Measurements from ENCODE around the gene ST8SIA4. TPM values are rescaled to one million over a fixed set of nuclear protein-coding genes. Genes with fewer than 3 reads are reported as not detected.

The ST8SIA4 gene
- not detected in 2 replicates for total RNA-seq (2014; rRNA removed; shearing (Covaris generic); ENCODE audit: low replicate concordance)

- DNase-seq (ENCODE audit: low read depth) = peak; percentile 68
- in situ Hi-C loops (cut with HindIII; ENCODE audit: low pct_unique_long_range_greater_than_20kb, low sequenced_read_pairs) = no loop called here
Measured at GRCh38 chr5:100903039-100903887, at the start of gene ST8SIA4. Gene ST8SIA4 (minus strand): TSS chr5:100903282. CDS start chr5:100902955, 327 bp downstream.

GRCh38 chr5:100950985-100951384 is 47.9 kb upstream of the ST8SIA4 start:
- in situ Hi-C loops (cut with HindIII; ENCODE audit: low pct_unique_long_range_greater_than_20kb, low sequenced_read_pairs) = no loop called here

GRCh38 chr5:100913298-100913697 is 10.2 kb upstream of the ST8SIA4 start:
- in situ Hi-C loops (cut with HindIII; ENCODE audit: low pct_unique_long_range_greater_than_20kb, low sequenced_read_pairs) = no loop called here
- DNase-seq (ENCODE audit: low read depth) = no peak

More at GRCh38 chr5:100950985-100951384, 47.9 kb upstream of the ST8SIA4 start:
- no peak for DNase-seq (ENCODE audit: low read depth)

- in situ Hi-C loops (cut with HindIII; ENCODE audit: low pct_unique_long_range_greater_than_20kb, low sequenced_read_pairs) = no loop called here
- no peak for DNase-seq (ENCODE audit: low read depth)
Measured at GRCh38 chr5:100909034-100909433, 6.0 kb upstream of the ST8SIA4 start.

GRCh38 chr5:100905259-100905914 is 2.3 kb upstream of the ST8SIA4 start:
- DNase-seq (ENCODE audit: low read depth) = no peak
- in situ Hi-C loops (cut with HindIII; ENCODE audit: low pct_unique_long_range_greater_than_20kb, low sequenced_read_pairs) = no loop called here

GRCh38 chr5:100904259-100904861 is 1.3 kb upstream of the ST8SIA4 start:
- no peak for DNase-seq (ENCODE audit: low read depth)
- in situ Hi-C loops (cut with HindIII; ENCODE audit: low pct_unique_long_range_greater_than_20kb, low sequenced_read_pairs) = no loop called here

- in situ Hi-C loops (cut with HindIII; ENCODE audit: low pct_unique_long_range_greater_than_20kb, low sequenced_read_pairs) = no loop called here
- DNase-seq (ENCODE audit: low read depth) = peak; percentile 9
Measured at GRCh38 chr5:100902440-100903038, 543 bp downstream of the ST8SIA4 start.

GRCh38 chr5:100901821-100902341 is 1.2 kb downstream of the ST8SIA4 start:
- in situ Hi-C loops (cut with HindIII; ENCODE audit: low pct_unique_long_range_greater_than_20kb, low sequenced_read_pairs) = no loop called here
- DNase-seq (ENCODE audit: low read depth) = peak; percentile 4

- in situ Hi-C loops (cut with HindIII; ENCODE audit: low pct_unique_long_range_greater_than_20kb, low sequenced_read_pairs) = no loop called here
- DNase-seq (ENCODE audit: low read depth) = peak; percentile 4
Measured at GRCh38 chr5:100900796-100901781, 2.0 kb downstream of the ST8SIA4 start.

- in situ Hi-C loops (cut with HindIII; ENCODE audit: low pct_unique_long_range_greater_than_20kb, low sequenced_read_pairs) = no loop called here
Measured at GRCh38 chr5:100900142-100900795, 2.8 kb downstream of the ST8SIA4 start.

GRCh38 chr5:100899675-100900074 is 3.4 kb downstream of the ST8SIA4 start:
- in situ Hi-C loops (cut with HindIII; ENCODE audit: low pct_unique_long_range_greater_than_20kb, low sequenced_read_pairs) = no loop called here

More at GRCh38 chr5:100900142-100900795, 2.8 kb downstream of the ST8SIA4 start:
- peak; percentile 16 for DNase-seq (ENCODE audit: low read depth)

GRCh38 chr5:100898504-100899346 is 4.4 kb downstream of the ST8SIA4 start:
- in situ Hi-C loops (cut with HindIII; ENCODE audit: low pct_unique_long_range_greater_than_20kb, low sequenced_read_pairs) = no loop called here
- DNase-seq (ENCODE audit: low read depth) = no peak

More at GRCh38 chr5:100899675-100900074, 3.4 kb downstream of the ST8SIA4 start:
- DNase-seq (ENCODE audit: low read depth) = no peak

- in situ Hi-C loops (cut with HindIII; ENCODE audit: low pct_unique_long_range_greater_than_20kb, low sequenced_read_pairs) = no loop called here
- no peak for DNase-seq (ENCODE audit: low read depth)
Measured at GRCh38 chr5:100896054-100896453, 7.0 kb downstream of the ST8SIA4 start.

GRCh38 chr5:100890461-100891008 is 12.5 kb downstream of the ST8SIA4 start:
- in situ Hi-C loops (cut with HindIII; ENCODE audit: low pct_unique_long_range_greater_than_20kb, low sequenced_read_pairs) = no loop called here
- no peak for DNase-seq (ENCODE audit: low read depth)

GRCh38 chr5:100889896-100890295 is 13.2 kb downstream of the ST8SIA4 start:
- in situ Hi-C loops (cut with HindIII; ENCODE audit: low pct_unique_long_range_greater_than_20kb, low sequenced_read_pairs) = no loop called here
- no peak for DNase-seq (ENCODE audit: low read depth)

Measured in Caki2 (cell line).